Astrocyte of the spinal cord (primary cell): ENCODE results near the gene ZNF613.
A peak's percentile ranks its signal among the peaks of the same experiment; 100 is the strongest.
"Not testable (repeated sequence)": the region's sequence is repeated elsewhere in the genome, so short reads cannot be mapped to it uniquely, and the experiment has no call there.

Source experiments
- DNase-seq: peaks from one replicate; pipeline ENCODE4 v3.0.0; 2011; ENCODE audit warnings: low read depth, low spot score
- H3K4me3 ChIP-seq: 2 replicates; pipeline ENCODE4 v1.5.1; 2011; ENCODE audit warnings: low read depth, mild to moderate bottlenecking, low read length, moderate library complexity
- in situ Hi-C: cut with HindIII; loops from 2 replicates; pipeline ENCODE4 v1.10.0; 2017; ENCODE audit warnings: low sequenced_read_pairs
- TF ChIP-seq, protein P1 (sequence below): IDR thresholded peaks from 2 replicates; pipeline ENCODE4 v1.5.1; 2012; ENCODE audit warnings: low read depth, mild to moderate bottlenecking, low read length, inconsistent platforms

The ZNF613 gene

DNA sequence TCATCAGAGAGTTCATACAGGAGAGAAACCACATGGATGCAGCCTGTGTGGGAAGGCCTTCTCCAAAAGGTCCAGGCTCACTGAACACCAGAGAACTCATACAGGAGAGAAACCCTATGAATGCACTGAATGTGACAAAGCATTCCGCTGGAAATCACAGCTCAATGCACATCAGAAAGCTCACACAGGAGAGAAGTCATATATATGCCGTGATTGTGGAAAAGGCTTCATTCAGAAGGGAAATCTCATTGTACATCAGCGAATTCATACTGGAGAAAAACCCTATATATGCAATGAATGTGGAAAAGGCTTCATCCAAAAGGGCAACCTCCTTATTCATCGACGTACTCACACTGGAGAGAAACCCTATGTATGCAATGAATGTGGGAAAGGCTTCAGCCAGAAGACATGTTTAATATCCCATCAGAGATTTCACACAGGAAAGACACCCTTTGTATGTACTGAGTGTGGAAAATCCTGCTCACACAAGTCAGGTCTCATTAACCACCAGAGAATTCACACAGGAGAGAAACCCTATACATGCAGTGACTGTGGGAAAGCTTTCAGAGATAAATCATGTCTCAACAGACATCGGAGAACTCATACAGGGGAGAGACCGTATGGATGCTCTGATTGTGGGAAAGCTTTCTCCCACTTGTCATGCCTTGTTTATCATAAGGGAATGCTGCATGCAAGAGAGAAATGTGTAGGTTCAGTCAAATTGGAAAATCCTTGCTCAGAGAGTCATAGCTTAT lies 17.7 kb downstream of the ZNF613 start:
- TF ChIP-seq, protein P1, sequence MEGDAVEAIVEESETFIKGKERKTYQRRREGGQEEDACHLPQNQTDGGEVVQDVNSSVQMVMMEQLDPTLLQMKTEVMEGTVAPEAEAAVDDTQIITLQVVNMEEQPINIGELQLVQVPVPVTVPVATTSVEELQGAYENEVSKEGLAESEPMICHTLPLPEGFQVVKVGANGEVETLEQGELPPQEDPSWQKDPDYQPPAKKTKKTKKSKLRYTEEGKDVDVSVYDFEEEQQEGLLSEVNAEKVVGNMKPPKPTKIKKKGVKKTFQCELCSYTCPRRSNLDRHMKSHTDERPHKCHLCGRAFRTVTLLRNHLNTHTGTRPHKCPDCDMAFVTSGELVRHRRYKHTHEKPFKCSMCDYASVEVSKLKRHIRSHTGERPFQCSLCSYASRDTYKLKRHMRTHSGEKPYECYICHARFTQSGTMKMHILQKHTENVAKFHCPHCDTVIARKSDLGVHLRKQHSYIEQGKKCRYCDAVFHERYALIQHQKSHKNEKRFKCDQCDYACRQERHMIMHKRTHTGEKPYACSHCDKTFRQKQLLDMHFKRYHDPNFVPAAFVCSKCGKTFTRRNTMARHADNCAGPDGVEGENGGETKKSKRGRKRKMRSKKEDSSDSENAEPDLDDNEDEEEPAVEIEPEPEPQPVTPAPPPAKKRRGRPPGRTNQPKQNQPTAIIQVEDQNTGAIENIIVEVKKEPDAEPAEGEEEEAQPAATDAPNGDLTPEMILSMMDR, result no peak
- in situ Hi-C loops, result no loop called here
- H3K4me3 ChIP-seq, result no peak overlapping the region
- DNase-seq, result no peak

DNA sequence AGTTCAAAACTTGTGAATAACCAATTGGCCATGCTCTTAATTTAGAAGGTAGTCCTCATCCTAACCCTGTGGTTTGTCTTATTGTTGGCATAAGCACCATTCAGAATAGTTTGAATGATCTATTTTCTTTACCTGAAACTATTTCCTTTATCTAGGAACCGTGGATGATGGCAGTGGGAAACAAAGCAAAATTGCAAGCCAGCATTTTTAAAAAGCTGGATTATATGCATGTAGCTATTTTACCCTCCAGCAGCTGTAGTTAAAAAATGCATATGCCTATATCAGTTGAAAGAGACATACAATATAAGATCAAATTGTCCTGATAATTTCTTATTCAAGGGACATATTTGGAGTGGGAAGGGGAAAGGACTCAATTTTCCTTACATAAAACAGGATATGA lies 19.3 kb downstream of the ZNF613 start:
- in situ Hi-C loops, result no loop called here
- no peak overlapping the region for H3K4me3 ChIP-seq
- no peak for DNase-seq
- TF ChIP-seq, protein P1, result no peak

DNA sequence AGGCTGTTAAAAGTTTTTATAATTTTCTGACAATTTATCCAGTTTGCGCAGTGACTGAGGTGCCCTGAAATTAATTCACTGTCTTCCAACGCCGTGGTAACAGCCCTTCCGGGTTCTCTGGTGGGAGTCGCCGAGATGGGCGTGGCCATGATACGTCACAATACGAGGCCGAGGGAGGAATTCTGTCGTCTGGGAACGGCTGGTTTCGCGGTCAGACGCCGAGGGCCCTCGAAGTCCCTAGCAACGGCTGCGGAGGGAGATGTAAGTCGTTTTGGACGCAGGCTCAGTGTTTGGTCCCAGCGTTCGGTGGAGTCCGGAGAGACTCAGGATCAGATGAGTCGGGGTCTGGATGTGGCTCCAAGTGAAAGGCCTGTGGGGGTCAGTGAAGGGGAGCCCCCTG lies 21.7 kb downstream of the ZNF613 start:
- peak overlapping the region; percentile 19 for H3K4me3 ChIP-seq
- TF ChIP-seq, protein P1, result no peak
- DNase-seq, result peak; percentile 20
- in situ Hi-C loops, result no loop called here

DNA sequence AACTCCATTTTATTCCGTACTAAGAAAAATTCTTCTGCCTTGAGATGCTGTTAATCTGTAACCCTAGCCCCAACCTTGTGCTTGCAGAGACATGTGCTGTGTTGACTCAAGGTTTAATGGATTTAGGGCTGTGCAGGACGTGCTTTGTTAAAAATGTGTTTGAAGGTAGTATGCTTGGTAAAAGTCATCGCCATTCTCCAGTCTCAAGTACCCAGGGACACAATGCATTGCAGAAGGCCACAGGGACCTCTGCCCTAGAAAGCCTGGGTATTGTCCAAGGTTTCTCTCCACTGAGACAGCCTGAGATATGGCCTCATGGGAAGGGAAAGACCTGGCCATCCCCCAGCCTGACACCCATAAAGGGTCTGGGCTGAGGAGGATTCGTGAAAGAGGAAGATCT lies 30.6 kb downstream of the ZNF613 start:
- in situ Hi-C loops, DNase-seq, H3K4me3 ChIP-seq: not testable (repeated sequence)

DNA sequence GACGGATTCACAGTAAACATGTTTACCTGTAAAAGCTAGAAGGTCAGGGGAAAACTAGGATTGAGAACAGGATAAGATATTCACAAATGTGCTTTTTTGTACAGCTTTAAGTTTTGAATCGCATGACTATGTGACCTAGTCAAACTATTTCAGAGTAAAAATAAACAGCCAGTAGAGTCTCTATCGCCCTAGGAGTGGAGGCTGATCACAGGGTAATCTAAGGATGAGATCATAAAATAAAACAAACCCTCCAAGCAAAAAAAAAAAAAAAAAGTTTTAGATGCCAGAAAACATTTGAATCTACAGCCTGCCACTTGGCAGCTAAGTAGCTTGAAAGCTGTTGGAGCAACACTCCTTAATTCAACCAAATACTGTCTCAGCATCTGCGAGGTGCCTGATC lies 32.5 kb downstream of the ZNF613 start:
- DNase-seq, result no peak
- TF ChIP-seq, protein P1, result no peak
- no peak overlapping the region for H3K4me3 ChIP-seq
- in situ Hi-C loops, result no loop called here

DNA sequence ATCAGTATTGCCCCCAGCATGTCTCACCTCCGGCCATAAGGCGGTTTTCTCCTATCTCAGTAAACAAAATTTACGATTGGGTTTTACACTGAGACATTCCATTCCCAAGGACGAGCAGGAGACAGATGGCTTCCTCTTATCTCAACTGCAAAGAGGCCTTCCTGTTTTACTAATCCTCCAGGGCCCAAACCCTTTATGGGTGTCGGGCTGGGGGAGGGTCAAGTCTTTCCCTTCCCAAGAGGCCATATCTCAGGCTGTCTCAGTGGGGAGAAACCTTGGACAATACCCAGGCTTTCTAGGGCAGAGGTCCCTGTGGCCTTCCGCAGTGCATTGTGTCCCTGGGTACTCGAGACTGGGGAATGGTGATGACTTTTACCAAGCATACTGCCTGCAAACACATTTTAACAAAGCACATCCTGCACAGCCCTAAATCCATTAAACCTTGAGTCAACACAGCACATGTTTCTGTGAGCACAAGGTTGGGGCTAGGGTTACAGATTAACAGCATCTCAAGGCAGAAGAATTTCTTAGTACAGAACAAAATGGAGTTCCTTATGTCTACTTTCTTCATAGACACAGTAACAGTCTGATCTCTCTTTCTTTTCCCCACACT lies 33.5 kb downstream of the ZNF613 start:
- H3K4me3 ChIP-seq, DNase-seq, in situ Hi-C loops: not testable (repeated sequence)

DNA sequence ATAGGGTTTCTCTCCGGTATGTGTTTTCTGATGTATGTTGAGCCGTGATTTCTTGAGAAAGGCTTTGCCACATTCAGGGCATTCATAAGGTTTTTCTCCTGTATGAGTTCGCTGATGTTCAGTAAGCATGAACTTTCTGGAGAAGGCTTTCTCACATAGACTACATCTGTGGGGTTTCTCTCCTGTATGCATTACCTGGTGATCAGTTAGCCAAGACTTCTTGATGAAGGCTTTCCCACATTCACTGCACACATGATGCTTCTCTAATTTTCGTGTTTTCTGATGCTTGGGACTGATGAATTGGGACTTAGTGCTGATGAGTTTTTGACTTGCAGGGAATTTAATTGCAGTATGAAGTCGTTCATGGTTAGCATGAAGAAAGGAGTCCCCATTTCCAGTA lies 38.3 kb downstream of the ZNF613 start:
- in situ Hi-C loops, result no loop called here
- no peak overlapping the region for H3K4me3 ChIP-seq
- TF ChIP-seq, protein P1, result no peak
- DNase-seq, result no peak
